ENCODE data around the gene MECP2.

Gene MECP2

GRCh38 chrX:154115750-154116149, 18.2 kb upstream of the MECP2 start:
- no peak for DNase-seq (ENCODE audit: low read depth in 2 of 2)

GRCh38 chrX:154115071-154115470, 17.6 kb upstream of the MECP2 start:
- no peak for DNase-seq (ENCODE audit: low read depth in 2 of 2)

DNA sequence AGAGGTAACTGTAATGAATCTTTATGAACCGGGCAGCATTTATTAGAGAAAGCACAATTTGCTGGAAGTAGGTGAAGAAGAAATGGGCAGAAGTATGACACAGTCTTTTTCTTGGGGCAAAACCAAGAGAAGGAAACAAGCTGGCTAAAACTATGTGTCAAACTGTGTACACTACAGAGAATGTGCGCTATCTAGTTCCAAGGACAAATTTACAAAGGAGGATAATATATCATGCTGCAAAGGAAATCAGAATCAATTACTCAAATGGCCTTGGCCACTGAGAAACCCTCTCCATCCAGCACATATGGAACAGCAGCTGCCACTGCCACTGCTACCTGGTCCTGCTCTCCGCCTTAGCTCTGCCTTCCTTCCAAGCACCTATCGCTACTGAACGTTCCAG, 17.1 kb upstream of the MECP2 start:
- no peak for DNase-seq (ENCODE audit: low read depth in 2 of 2)

DNA sequence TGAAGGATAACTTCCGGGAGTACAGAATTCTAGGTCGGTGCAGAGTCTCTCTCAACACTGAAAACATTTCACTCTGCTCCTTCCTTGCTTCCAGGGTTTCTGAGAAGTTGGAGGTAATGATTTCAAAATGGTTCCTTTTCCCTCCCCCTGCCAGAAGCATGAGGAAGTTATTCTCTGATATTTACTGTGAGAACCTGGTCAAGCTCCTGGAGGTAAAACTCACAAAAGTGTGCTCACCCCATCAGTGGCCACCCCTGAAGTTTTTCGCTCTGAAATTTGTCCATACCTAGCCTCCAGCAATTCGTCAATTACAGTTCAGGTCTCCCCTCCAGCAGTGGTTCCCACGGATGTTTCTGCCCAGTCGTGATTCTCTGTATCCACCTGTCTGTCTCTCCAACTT, 16.2 kb upstream of the MECP2 start:
- no peak for DNase-seq (ENCODE audit: low read depth in 2 of 2)

DNA sequence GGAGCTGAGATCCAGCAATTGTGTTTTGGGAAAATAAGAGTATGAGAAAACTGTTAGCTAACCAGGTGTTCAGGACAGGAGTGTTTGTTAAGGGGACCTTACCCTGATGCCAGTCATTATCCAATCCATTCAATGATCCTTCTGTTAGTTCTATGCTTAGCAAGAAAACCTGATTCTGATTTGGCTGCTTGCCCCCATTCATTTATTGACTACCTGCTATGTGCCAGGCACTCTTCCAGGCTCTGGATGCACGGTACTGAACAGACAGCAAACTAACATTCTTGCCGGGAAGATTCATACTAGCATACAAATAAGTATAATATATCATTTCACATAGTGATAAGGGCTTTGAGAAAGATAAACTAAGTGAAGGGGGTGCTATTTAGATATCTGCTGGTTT, 1.0 kb upstream of the MECP2 start:
- DNase-seq (ENCODE audit: low read depth in 2 of 2) = no peak

DNA sequence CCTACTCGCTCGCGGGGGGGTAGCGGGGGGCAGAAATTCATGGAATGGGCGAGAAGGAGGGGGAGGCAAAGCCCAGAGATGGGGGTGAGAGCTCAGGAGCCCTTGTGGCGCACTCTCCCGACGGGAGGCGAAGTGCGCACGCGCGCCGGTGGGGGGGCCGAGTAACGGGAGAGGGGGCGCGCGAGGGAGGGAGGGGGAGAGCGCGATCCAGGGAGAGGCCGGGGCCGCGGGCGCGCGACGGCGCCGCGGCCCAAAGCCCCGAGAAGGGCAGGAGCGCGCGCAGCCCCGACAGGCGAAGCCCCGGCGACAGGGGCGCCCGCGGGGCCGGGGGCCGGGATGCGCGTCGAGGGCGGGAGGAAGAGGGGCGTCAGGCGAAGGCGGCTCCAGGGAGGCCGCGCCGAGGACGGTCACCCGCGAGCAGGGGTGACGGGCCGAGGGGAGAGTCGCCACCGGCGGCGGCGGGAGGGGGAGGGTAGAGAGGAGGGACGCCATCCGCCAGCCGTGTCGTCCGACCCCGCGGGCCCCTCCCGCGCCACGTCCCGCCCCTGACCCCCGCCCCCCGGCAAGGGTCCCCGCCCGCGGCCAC, 421 bp downstream of the MECP2 start:
- DNase-seq (ENCODE audit: low read depth in 2 of 2) = peak; percentile 42 to 70

GRCh38 chrX:154096140-154097002, 1.1 kb downstream of the MECP2 start:
- DNase-seq (ENCODE audit: low read depth in 2 of 2) = no peak

DNA sequence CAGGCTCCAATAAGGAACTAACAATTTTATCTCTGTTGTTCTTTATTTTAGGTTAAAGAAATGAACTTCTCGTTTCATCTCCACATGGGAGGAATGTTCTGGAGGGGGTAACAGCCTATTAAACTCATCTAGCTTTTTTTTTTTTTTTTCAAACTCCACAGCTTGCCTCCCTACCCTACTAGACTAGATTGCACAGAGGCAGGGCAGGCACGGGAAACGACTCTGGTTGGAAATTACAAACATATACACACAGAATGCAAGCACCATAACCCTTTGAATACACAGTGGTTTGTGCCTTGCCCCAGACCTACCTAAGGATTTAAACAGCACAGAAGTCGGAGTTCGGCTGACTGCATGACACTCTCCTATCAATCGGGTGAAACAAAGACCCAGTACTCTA, 2.7 kb downstream of the MECP2 start:
- no peak for DNase-seq (ENCODE audit: low read depth in 2 of 2)

DNA sequence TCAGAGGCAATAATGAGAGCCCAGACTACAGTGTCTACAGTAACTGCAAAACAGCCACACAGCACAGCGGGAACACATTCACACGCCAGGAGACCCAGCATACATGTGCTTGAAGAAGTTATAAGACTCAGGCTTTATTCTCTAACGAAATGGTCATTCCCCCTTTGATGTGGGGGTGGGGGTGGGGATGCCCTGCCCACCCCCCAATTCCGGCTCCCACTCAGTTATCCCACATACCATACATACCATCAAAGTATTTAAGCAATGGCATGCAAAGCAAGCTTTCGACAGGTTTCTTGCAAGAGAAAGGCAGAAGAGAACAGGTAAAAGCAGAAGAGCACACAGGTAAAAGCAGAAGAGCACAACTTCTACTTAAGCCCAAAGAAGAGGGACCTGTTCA, 3.6 kb downstream of the MECP2 start:
- DNase-seq (ENCODE audit: low read depth in 2 of 2) = no peak

GRCh38 chrX:154092371-154092770, 5.1 kb downstream of the MECP2 start:
- DNase-seq (ENCODE audit: low read depth in 2 of 2) = no peak

DNA sequence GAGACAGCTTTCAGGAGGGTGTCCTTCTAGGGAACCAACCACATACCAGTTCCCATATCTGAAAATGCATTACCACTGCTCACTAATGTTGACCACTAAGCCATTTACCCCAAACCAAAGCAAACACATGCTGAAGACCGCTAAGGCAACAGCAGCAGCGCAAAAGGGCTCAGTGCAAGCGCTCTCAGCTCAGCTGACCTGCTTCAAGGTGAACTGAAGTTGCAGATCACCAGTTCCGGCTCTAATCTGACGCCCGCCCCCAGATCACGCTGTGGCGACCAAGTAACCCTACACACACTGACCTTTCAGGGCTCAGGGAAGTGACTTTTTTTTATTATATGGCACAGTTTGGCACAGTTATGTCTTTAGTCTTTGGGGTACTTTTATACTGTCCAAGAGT, 5.8 kb downstream of the MECP2 start:
- DNase-seq (ENCODE audit: low read depth in 2 of 2) = no peak

- DNase-seq (ENCODE audit: low read depth in 2 of 2) = no peak
Measured at GRCh38 chrX:154090731-154091130, 6.8 kb downstream of the MECP2 start.

DNA sequence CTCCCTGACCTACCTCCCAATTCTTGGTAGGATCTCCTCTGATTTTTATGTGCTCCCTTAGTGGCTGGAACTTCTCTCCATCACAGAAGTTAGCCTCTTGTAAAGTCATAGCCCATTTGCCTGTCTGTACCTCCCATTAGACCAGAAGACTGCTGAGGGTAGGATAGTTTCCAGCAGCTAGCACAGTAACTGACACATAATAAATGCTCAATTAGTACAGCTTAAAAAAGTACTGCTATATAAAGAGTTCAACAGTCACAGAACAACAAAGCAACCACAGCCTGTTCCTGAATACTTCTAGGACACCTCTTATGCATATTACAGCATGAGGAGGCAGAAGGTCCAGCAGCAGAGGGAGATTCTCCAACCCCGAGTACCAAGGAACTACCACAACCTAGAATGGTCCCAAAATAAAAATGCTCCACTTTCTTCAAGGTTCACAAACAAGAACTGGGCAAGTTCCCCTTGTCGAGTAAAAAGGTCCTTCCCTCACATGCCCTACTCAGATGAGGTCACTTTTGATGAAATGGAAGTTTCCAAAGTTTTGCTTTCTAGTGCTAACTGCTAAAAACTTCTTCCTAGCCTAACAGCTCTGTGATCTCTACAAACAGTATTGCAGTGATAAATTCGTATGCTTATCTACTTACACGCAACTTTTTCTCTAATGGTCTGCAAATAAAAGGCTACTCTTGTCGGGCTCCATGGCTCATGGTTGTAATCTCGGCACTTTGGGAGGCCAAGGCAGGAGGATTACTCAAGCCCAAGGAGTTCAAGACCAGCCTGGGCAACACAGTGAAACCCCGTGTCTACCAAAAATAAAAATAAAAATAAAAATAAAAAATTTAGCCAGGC, 12.8 kb downstream of the MECP2 start:
- DNase-seq (ENCODE audit: low read depth in 2 of 2) = no peak

DNA sequence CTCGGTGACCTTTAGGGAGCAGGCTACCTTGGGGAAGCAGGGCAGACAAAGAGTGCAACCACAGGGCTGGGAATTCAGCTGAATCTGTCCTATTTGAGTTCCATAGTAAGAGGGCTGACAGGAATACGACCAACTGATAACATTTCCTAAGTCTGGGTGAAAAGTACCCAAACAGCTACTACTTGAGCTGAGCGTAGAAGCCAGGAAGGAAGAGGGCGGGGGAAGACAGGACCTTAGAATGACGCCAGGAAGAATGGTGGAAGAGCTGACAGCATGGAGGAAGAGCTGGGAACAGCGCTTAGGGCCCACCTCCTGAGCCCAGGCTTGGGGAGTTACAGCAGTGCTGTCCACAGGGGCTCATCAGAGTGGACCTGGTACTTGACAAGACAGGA, 14.4 kb downstream of the MECP2 start:
- DNase-seq (ENCODE audit: low read depth in 2 of 2) = no peak

DNA sequence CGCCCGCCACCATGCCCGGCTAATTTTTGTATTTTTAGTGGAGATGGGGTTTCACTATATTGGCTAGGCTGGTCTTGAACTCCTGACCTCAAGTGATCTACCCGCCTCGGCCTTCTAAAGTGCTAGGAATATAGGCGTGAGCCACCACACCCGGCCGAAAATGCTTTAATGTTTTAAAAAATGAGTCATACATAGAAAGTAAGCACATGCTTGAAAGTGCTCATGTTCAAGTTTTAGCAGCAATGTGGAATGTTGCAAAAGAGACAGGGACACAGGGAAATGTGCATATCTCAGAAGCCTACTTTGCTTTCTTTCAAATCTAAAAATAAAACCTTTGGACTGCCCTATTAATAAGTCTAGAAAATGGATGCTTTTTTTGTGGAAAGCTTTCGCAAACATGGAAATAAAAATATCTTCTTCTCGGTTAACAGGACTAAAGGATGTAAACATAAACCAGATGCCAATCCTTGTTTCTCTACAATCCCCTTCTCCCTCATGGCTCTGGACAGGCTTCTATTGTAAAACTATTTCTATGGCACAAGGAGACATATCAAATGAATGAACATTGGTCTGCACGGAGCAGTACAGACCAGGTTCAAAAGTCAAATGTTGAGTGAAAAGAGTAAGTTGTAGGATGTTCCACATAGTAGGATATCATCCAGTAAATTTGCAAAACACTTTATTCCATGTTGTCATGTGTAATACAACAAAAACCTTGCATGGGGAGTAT, 15.0 kb downstream of the MECP2 start:
- DNase-seq (ENCODE audit: low read depth in 2 of 2) = no peak

- no peak for DNase-seq (ENCODE audit: low read depth in 2 of 2)
Measured at GRCh38 chrX:154077101-154077500, 20.4 kb downstream of the MECP2 start.

- no peak for DNase-seq (ENCODE audit: low read depth in 2 of 2)
Measured at GRCh38 chrX:154074199-154074598, 23.3 kb downstream of the MECP2 start.

GRCh38 chrX:154072192-154072591, 25.3 kb downstream of the MECP2 start:
- DNase-seq (ENCODE audit: low read depth in 2 of 2) = no peak

DNA sequence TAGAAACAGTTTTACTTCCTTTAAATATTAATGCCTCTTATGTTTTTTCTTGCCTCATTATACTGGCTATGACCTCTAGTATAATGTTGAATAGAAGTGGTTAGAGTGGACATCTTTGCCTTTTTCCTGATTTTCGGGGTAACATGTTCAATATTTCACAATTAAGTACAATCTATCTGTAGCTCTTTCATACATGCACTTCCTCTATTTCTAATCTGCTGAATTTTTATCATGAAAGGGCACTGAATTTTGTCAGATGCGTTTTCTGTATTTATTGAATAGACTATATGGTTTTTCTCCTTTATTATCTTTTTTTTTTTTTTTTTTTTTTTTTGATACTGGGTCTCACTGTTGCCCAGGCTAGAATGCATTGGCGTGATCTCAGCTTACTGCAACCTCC, 29.0 kb downstream of the MECP2 start:
- no peak for DNase-seq (ENCODE audit: low read depth in 2 of 2)

- DNase-seq (ENCODE audit: low read depth in 2 of 2) = no peak
Measured at GRCh38 chrX:154064637-154065435, 32.7 kb downstream of the MECP2 start.

- no peak for DNase-seq (ENCODE audit: low read depth in 2 of 2)
Measured at GRCh38 chrX:154063234-154063633, 34.3 kb downstream of the MECP2 start.
